IPS DF 4.7 (cell line): ENCODE results near the gene FHAD1.
"Not testable (repeated sequence)": the region's sequence is repeated elsewhere in the genome, so short reads cannot be mapped to it uniquely, and the experiment has no call there.

Experiments
- DNase-seq: peaks from one replicate; pipeline ENCODE4 v3.0.0-alpha.2; 2013; ENCODE audit warnings: low spot score; ENCODE audit errors: extremely low read depth

Gene FHAD1

GRCh38 chr1:15364740-15365139 is 117.7 kb downstream of the FHAD1 start:
- no peak for DNase-seq

DNA sequence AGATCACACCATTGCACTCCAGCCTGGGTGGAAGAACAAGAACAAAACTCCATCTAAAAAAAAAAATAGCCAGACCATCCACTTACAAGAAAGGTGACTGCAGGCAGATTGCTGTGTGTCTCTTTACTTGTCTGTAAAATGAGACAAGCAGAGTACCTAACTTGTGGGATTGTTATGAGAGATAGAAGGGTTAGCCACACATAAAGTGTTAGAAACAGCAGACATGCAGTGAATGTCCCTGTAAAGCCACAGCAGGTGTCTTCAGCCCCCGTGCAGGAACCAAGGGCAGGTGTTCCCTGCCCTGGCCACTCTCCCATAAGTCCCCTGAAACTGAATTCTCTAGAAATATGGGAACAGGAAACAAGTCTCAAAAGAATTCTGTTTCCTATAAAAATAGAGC is 121.9 kb downstream of the FHAD1 start:
- DNase-seq, result no peak

DNA sequence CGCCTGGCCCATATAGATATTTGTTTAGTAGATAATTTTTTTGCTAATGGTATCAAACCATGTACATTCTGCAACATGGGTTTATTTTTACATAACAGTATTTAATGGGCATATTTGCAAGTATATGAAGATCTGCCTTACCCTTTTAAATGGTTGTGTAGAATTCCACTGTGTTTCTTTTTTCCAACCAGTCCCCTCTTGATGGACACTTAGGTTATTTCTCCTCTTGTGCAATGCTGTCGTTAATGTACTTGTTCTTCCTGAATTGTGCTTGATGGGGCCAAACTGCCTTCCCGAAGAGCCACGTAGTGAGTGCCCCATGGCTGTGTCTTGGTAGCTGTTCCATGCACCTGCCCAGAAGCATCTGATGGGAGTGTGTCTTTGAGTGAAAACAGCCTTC is 123.2 kb downstream of the FHAD1 start:
- DNase-seq, result no peak

- no peak for DNase-seq
Measured at GRCh38 chr1:15370781-15371520, 123.9 kb downstream of the FHAD1 start.

DNA sequence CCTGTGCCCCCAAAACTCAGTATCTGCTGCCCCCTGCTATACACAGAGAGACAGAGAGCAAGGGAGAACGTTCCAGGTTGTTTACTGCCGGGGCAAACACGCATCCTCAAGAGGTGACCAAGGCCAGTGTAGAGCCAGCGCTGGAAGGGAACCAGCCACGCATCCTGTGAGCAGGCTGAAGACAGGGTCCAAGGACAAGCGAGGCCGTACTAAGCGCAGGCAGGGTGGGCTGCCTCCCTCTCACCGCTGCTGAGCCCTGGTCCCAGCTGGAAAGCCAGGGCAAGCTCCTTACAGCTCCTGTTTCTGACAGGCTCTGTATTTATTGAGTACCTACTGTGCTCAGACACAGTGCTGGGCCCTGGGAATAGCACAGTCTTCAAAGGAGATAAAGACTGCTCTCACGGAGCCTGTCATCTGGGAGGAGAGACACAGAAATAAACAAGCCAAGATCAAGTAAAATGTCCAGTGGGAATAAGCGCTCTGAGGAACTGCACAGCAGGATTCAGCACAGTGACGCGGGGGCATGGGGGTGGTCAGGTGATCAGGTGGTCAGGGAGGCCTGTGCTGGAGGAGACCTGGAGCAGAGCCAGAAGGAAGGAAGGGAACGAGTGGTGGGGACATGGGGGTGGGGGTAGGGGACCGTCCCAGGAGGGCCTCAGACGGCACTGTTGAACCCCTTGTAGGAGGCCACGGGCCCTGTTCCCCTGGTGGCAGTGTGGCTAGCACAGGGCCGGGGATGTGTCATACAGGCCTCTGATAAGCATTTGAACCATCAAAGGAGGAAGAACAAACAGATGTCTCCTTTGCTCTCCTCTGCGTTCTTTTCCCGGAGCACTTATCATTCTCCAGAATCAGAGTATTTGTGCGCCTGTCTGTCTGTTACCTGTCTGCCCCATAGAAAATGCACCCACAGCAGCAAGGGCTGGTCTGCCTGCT is 124.9 kb downstream of the FHAD1 start:
- DNase-seq, result no peak

DNA sequence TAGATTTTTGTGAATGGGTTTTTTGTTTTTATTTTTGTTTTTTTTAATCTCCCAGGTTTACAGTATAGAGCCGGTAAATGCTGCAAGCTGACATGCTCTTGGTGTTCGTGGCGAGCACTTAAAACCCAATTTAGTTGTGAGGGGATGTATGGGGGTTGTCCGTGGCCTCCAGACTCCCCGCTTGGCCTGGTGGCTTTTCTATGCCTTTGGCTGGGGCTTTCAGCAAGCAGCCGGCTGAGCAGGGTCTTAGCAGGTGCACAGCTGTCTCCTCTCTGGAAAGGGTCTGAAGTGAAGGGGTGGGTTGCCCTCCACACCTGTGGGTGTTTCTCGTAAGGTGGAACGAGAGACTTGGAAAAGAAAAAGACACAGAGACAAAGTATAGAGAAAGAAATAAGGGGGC is 131.7 kb downstream of the FHAD1 start:
- no peak for DNase-seq

DNA sequence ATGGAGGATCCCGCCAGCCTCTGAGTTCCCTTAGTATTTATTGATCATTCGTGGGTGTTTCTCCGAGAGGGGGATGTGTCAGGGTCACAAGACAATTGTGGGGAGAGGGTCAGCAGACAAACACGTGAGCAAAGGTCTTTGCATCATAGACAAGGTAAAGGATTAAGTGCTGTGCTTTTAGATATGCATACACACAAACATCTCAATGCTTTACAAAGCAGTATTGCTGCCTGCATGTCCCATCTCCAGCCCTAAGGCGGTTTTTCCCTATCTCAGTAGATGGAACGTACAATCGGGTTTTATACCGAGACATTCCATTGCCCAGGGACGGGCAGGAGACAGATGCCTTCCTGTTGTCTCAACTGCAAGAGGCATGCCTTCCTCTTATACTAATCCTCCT is 132.1 kb downstream of the FHAD1 start:
- not testable (repeated sequence) for DNase-seq

GRCh38 chr1:15380601-15381508 is 133.8 kb downstream of the FHAD1 start:
- DNase-seq, result no peak

GRCh38 chr1:15381805-15382204 is 134.8 kb downstream of the FHAD1 start:
- DNase-seq, result no peak

DNA sequence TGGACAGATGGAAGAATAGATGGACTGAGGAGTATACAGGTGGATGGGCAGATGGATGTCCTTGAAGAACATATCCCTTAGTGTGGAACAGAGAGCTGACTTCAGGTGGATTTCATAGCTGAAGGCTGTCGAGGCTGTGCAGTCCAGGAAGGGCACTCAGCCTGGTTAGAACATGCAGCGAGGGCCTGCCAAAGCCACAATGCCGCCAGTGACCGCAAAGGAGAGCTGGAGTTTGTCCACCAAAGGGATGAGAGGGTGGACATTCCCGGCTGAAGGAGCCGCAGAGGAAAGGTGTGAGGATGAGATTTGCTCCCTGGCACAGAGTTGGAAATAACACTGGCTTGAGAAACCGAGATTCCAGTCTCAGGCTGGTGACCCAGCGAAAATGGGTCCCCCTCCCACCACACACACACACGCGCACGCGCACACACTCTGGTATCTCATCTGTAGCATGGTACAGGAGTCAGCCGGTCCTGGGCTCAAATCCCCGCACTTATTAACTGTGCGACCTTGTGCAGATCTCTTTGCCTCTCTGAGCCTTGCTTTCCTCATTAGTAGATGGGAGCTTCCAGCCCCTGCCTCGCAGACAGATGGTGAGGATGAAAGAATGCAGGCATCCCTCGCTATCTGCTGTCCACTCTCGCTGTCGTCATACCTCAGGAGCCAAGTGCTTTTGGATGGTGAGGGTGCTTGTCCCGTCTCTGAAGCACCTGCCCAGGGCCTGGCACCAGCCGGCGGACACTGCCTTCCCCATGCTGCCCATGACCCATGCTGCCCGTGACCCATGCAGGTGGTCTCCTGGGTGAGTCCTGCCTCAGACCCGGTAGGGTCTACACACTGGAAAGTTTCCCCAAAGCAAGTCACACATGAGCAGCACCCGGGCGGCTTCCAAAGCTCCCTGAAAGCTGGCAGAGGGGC is 135.8 kb downstream of the FHAD1 start:
- no peak for DNase-seq

- no peak for DNase-seq
Measured at GRCh38 chr1:15383810-15384209, 136.8 kb downstream of the FHAD1 start.

GRCh38 chr1:15384301-15384901 is 137.4 kb downstream of the FHAD1 start:
- DNase-seq, result no peak

- no peak for DNase-seq
Measured at GRCh38 chr1:15385420-15385819, 138.4 kb downstream of the FHAD1 start.

GRCh38 chr1:15386164-15386749 is 139.2 kb downstream of the FHAD1 start:
- DNase-seq, result no peak

DNA sequence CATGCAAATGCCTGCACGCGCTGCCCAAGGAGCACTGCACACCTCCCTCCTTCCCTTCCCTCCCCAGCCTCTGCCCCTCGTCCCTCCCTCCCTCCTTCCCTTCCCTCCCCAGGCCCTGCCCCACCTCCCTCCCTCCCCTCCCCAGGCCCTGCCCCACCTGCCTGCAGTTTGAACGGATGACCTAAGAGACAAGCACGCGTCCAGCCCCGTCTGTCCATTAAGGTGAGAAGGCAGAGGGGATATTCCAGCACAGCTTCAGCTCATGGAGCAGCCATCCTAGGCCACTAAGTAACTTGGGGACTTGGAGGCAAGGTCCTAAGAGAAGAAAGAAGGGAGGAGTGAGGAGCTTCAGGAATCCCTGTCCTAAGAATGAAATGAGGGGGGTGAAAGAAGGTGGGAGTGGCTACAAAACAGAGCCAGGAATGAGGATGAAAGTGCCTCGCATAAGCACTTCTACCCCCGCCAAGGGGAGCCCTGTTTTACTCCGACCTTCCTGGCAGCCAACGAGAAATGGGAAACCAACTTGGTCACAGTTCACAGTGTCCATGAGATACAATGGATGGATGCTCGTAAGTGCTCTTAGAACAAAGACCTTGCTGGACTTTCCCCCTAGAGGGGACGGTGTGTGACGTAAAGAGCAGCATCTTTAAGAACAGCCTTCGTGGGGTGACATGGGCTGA is 141.3 kb downstream of the FHAD1 start:
- DNase-seq, result no peak

- not testable (repeated sequence) for DNase-seq
Measured at GRCh38 chr1:15389828-15390227, 142.8 kb downstream of the FHAD1 start.

DNA sequence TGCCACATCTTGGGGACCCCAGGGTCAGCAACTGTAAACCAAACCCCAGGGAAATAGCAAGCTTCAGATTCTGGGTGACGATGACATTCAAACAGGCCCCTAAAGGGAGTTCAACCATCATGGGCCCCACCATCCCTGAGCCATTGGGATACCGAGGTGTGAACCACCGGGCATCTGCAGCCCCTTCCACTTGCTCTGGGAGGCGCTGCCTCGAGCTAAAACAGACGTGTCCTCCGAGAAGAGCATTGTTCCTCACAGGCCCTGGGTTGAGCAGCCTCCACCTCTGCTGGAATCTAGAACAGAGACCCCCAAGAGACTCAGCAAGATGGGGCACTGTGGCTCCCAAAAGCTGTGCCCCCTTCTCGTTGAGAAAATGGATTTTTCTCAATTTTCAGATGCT is 143.6 kb downstream of the FHAD1 start:
- no peak for DNase-seq

DNA sequence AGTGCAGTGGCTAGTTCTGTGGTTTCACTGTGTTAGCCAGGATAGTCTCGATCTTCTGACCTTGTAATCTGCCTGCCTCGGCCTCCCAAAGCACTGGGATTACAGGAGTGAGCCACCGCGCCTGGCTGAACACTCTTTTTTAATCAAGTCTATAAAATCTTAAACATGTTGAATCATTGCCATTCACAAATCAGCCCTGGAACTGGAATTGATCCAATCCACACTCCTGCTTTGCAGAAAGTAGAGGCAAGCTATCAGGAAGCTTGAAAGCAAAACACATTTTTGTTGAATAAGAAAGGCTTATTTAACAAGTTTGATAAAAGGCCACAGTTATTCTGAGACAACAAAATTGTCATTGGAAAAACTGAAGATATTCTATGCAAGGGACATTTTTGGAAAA is 144.3 kb downstream of the FHAD1 start:
- DNase-seq, result no peak
